Measurements from ENCODE around the gene CIROP. TPM values are rescaled to one million over a fixed set of nuclear protein-coding genes. Genes with fewer than 3 reads are reported as not detected.

CIROP gene
- total RNA-seq (under 1 TPM in 1 of 2 donors, not detected in 1; 0.18 TPM), polyA plus RNA-seq (not detected)
- long read RNA-seq, donor 1: 0 reads
- long read RNA-seq, donor 2: 0 reads

- ATAC-seq (ENCODE audit: low FRiP score) (no peak), DNase-seq (peak; percentile 12 to 24)
- Histone ChIP-seq H3K9me3 (ENCODE audit: control insufficient read depth, low read length) (no peaks in the 10 kb centered on the region), H3K27ac (ENCODE audit: low read depth in 1 of 2, low read length in 2 of 2) (no peak within 1 kb of the TSS), H3K36me3 (ENCODE audit: control insufficient read depth in 1 of 2, insufficient read depth in 2 of 2, low read length in 1 of 2) (no peaks in the 10 kb centered on the region), H3K4me3 (ENCODE audit: low read length in 2 of 2) (no peak within 1 kb of the TSS), H3K4me1 (ENCODE audit: control insufficient read depth in 1 of 2, insufficient read depth in 2 of 2, low read length in 2 of 2) (no peaks in the 10 kb centered on the region), H3K27me3 (ENCODE audit: control insufficient read depth in 1 of 2, insufficient read depth in 2 of 2, low read length in 1 of 2) (no peaks in the 10 kb centered on the region)
- WGBS, 2 donors: 41 to 42% methylated on average over 11 of the region's 11 CpGs
- intact Hi-C loops (cut with DNase I): loop anchor here in 1 of 2 donors (5.0 kb wide), 1 partner anchor 37 kb away; no protein-coding TSS in a partner anchor
Observed at GRCh38 chr14:23104591-23105347, at the start of gene CIROP. Gene CIROP, minus strand, starts transcription at chr14:23104989. Its CDS starts 69 bp downstream, at chr14:23104920.

- ATAC-seq (ENCODE audit: low FRiP score): peak; percentile 95
- intact Hi-C loops (cut with DNase I): loop anchor here (2.0 kb wide), 3 partner anchors 27 to 29 kb away; partner anchors contain the start of gene SLC7A8 (in 1 of the 2)
- H3K36me3 ChIP-seq (ENCODE audit: control insufficient read depth in 1 of 2, insufficient read depth in 2 of 2, low read length in 1 of 2): no peaks in the 10 kb centered on the region
- no peaks in the 10 kb centered on the region for H3K27me3 ChIP-seq (ENCODE audit: control insufficient read depth in 1 of 2, insufficient read depth in 2 of 2, low read length in 1 of 2)
- 2 to 4% methylated on average over 28 of the region's 28 CpGs for WGBS, 2 donors
- peaks cover 0 to 6% of the 10 kb centered on the region in 2 donors for H3K4me1 ChIP-seq (ENCODE audit: control insufficient read depth in 1 of 2, insufficient read depth in 2 of 2, low read length in 2 of 2)
- peak overlapping the region; percentile 0 to 1 for H3K4me3 ChIP-seq (ENCODE audit: low read length in 2 of 2)
- DNase-seq: peak; percentile 95 to 96
- H3K27ac ChIP-seq (ENCODE audit: low read depth in 1 of 2, low read length in 2 of 2): peak overlapping the region; percentile 65 to 87
- no peaks in the 10 kb centered on the region for H3K9me3 ChIP-seq (ENCODE audit: control insufficient read depth, low read length)
Observed at GRCh38 chr14:23153851-23154796, 49.3 kb upstream of the CIROP start.

- DNase-seq: no peak
- Histone ChIP-seq H3K4me3 (ENCODE audit: low read length in 2 of 2) (no peak overlapping the region), H3K27ac (ENCODE audit: low read depth in 1 of 2, low read length in 2 of 2) (no peak overlapping the region), H3K36me3 (ENCODE audit: control insufficient read depth in 1 of 2, insufficient read depth in 2 of 2, low read length in 1 of 2) (no peaks in the 10 kb centered on the region), H3K9me3 (ENCODE audit: control insufficient read depth, low read length) (no peaks in the 10 kb centered on the region), H3K4me1 (ENCODE audit: control insufficient read depth in 1 of 2, insufficient read depth in 2 of 2, low read length in 2 of 2) (peaks cover 0 to 6% of the 10 kb centered on the region in 2 donors), H3K27me3 (ENCODE audit: control insufficient read depth in 1 of 2, insufficient read depth in 2 of 2, low read length in 1 of 2) (no peaks in the 10 kb centered on the region)
- intact Hi-C loops (cut with DNase I): no loop called here
- WGBS, 2 donors: 91 to 92% methylated on average over 2 of the region's 2 CpGs
- ATAC-seq (ENCODE audit: low FRiP score): no peak
Observed at GRCh38 chr14:23151342-23151741, 46.6 kb upstream of the CIROP start.

GRCh38 chr14:23149745-23150144, 45.0 kb upstream of the CIROP start:
- intact Hi-C loops (cut with DNase I): no loop called here
- Histone ChIP-seq H3K36me3 (ENCODE audit: control insufficient read depth in 1 of 2, insufficient read depth in 2 of 2, low read length in 1 of 2) (no peaks in the 10 kb centered on the region), H3K4me3 (ENCODE audit: low read length in 2 of 2) (no peak overlapping the region), H3K27ac (ENCODE audit: low read depth in 1 of 2, low read length in 2 of 2) (no peak overlapping the region), H3K27me3 (ENCODE audit: control insufficient read depth in 1 of 2, insufficient read depth in 2 of 2, low read length in 1 of 2) (no peaks in the 10 kb centered on the region), H3K9me3 (ENCODE audit: control insufficient read depth, low read length) (no peaks in the 10 kb centered on the region), H3K4me1 (ENCODE audit: control insufficient read depth in 1 of 2, insufficient read depth in 2 of 2, low read length in 2 of 2) (peaks cover 0 to 6% of the 10 kb centered on the region in 2 donors)
- DNase-seq (no peak), ATAC-seq (ENCODE audit: low FRiP score) (no peak)

GRCh38 chr14:23148591-23149249, 43.9 kb upstream of the CIROP start:
- Histone ChIP-seq H3K27me3 (ENCODE audit: control insufficient read depth in 1 of 2, insufficient read depth in 2 of 2, low read length in 1 of 2) (no peaks in the 10 kb centered on the region), H3K27ac (ENCODE audit: low read depth in 1 of 2, low read length in 2 of 2) (no peak overlapping the region), H3K4me3 (ENCODE audit: low read length in 2 of 2) (no peak overlapping the region), H3K4me1 (ENCODE audit: control insufficient read depth in 1 of 2, insufficient read depth in 2 of 2, low read length in 2 of 2) (peaks cover 0 to 6% of the 10 kb centered on the region in 2 donors), H3K36me3 (ENCODE audit: control insufficient read depth in 1 of 2, insufficient read depth in 2 of 2, low read length in 1 of 2) (no peaks in the 10 kb centered on the region), H3K9me3 (ENCODE audit: control insufficient read depth, low read length) (no peaks in the 10 kb centered on the region)
- ATAC-seq (ENCODE audit: low FRiP score) (no peak), DNase-seq (no peak)
- 97 to 98% methylated on average over 5 of the region's 5 CpGs for WGBS, 2 donors
- intact Hi-C loops (cut with DNase I): no loop called here

- no peaks in the 10 kb centered on the region for H3K36me3 ChIP-seq (ENCODE audit: control insufficient read depth in 1 of 2, insufficient read depth in 2 of 2, low read length in 1 of 2)
- H3K4me3 ChIP-seq (ENCODE audit: low read length in 2 of 2): no peak overlapping the region
- WGBS, 2 donors: 24 to 28% methylated on average over 1 of the region's 1 CpG
- intact Hi-C loops (cut with DNase I): no loop called here
- no peaks in the 10 kb centered on the region for H3K9me3 ChIP-seq (ENCODE audit: control insufficient read depth, low read length)
- DNase-seq: no peak
- no peaks in the 10 kb centered on the region for H3K27me3 ChIP-seq (ENCODE audit: control insufficient read depth in 1 of 2, insufficient read depth in 2 of 2, low read length in 1 of 2)
- no peak overlapping the region for H3K27ac ChIP-seq (ENCODE audit: low read depth in 1 of 2, low read length in 2 of 2)
- H3K4me1 ChIP-seq (ENCODE audit: control insufficient read depth in 1 of 2, insufficient read depth in 2 of 2, low read length in 2 of 2): peaks cover 0 to 3% of the 10 kb centered on the region in 2 donors
- no peak for ATAC-seq (ENCODE audit: low FRiP score)
Observed at GRCh38 chr14:23147676-23148075, 42.9 kb upstream of the CIROP start.

GRCh38 chr14:23146980-23147379, 42.2 kb upstream of the CIROP start:
- Histone ChIP-seq H3K36me3 (ENCODE audit: control insufficient read depth in 1 of 2, insufficient read depth in 2 of 2, low read length in 1 of 2) (no peaks in the 10 kb centered on the region), H3K9me3 (ENCODE audit: control insufficient read depth, low read length) (no peaks in the 10 kb centered on the region), H3K27ac (ENCODE audit: low read depth in 1 of 2, low read length in 2 of 2) (no peak overlapping the region), H3K4me1 (ENCODE audit: control insufficient read depth in 1 of 2, insufficient read depth in 2 of 2, low read length in 2 of 2) (no peaks in the 10 kb centered on the region), H3K4me3 (ENCODE audit: low read length in 2 of 2) (no peak overlapping the region), H3K27me3 (ENCODE audit: control insufficient read depth in 1 of 2, insufficient read depth in 2 of 2, low read length in 1 of 2) (no peaks in the 10 kb centered on the region)
- intact Hi-C loops (cut with DNase I): no loop called here
- ATAC-seq (ENCODE audit: low FRiP score): no peak
- WGBS, 2 donors: 94 to 96% methylated on average over 4 of the region's 4 CpGs
- no peak for DNase-seq

GRCh38 chr14:23146351-23146910, 41.6 kb upstream of the CIROP start:
- intact Hi-C loops (cut with DNase I): no loop called here
- WGBS, 2 donors: 94 to 97% methylated on average over 2 of the region's 2 CpGs
- no peak overlapping the region for H3K4me3 ChIP-seq (ENCODE audit: low read length in 2 of 2)
- no peaks in the 10 kb centered on the region for H3K27me3 ChIP-seq (ENCODE audit: control insufficient read depth in 1 of 2, insufficient read depth in 2 of 2, low read length in 1 of 2)
- H3K9me3 ChIP-seq (ENCODE audit: control insufficient read depth, low read length): no peaks in the 10 kb centered on the region
- H3K36me3 ChIP-seq (ENCODE audit: control insufficient read depth in 1 of 2, insufficient read depth in 2 of 2, low read length in 1 of 2): no peaks in the 10 kb centered on the region
- no peaks in the 10 kb centered on the region for H3K4me1 ChIP-seq (ENCODE audit: control insufficient read depth in 1 of 2, insufficient read depth in 2 of 2, low read length in 2 of 2)
- ATAC-seq (ENCODE audit: low FRiP score) (no peak), DNase-seq (no peak)
- H3K27ac ChIP-seq (ENCODE audit: low read depth in 1 of 2, low read length in 2 of 2): no peak overlapping the region

All from aorta (tissue), 5 donors.